Breast epithelium (tissue), 4 donors: ENCODE data around the gene CHKA. TPM values are rescaled to one million over a fixed set of nuclear protein-coding genes. Genes with fewer than 3 reads are reported as not detected.

Experiments
- DNase-seq, 2 donors: peaks; one replicate each; pipeline ENCODE4 v3.0.0-alpha.2; 2019; ENCODE audit warnings: low spot score in 2 of 2
- H3K27ac ChIP-seq, 2 donors: fragments of 200-600 bp; sonication (generic) in 1 of 2; one replicate each; pipeline ENCODE4 v1.5.1; 2016 to 2019; ENCODE audit warnings: mild to moderate bottlenecking in 1 of 2
- H3K27me3 ChIP-seq, 2 donors: fragments of 200-600 bp; sonication (generic) in 1 of 2; one replicate each; pipeline versions ENCODE4 v1.5.1 to v1.6.0; 2017 to 2019; ENCODE audit warnings: control low read depth in 1 of 2, mild to moderate bottlenecking in 1 of 2
- H3K36me3 ChIP-seq: fragments of 200-600 bp; one replicate; pipeline ENCODE4 v1.5.1; 2019
- H3K4me1 ChIP-seq, 2 donors: fragments of 200-600 bp; sonication (generic); one replicate each; pipeline ENCODE4 v1.5.1; 2016 to 2019; ENCODE audit warnings: control low read depth in 1 of 2
- H3K4me3 ChIP-seq, 3 donors: fragments of 200-600 bp; sonication (generic); 1 replicate in 2 of 3; 2 replicates in 1 of 3; pipeline ENCODE4 v1.5.1; 2016 to 2019; ENCODE audit warnings: mild to moderate bottlenecking in 3 of 3, moderate library complexity in 2 of 3
- H3K9me3 ChIP-seq, 2 donors: fragments of 200-600 bp; sonication (generic) in 1 of 2; one replicate each; pipeline ENCODE4 v1.5.1; 2016 to 2019; ENCODE audit warnings: control low read depth in 1 of 2
- CTCF ChIP-seq, 3 donors: fragments of 450-650 bp; IDR thresholded peaks; one replicate each; pipeline ENCODE4 v1.5.1; 2016 to 2017; ENCODE audit warnings: antibody characterized with exemption in 3 of 3, mild to moderate bottlenecking in 3 of 3, moderate library complexity in 3 of 3
- POLR2A ChIP-seq: fragments of 450-650 bp; IDR thresholded peaks from one replicate; pipeline ENCODE4 v1.6.1; 2016; ENCODE audit warnings: antibody characterized with exemption, mild to moderate bottlenecking, moderate library complexity
- POLR2AphosphoS5 ChIP-seq, 3 donors: sonication (generic); formaldehyde crosslinking; IDR thresholded peaks; one replicate each; pipeline ENCODE4 v1.6.1; 2017; ENCODE audit warnings: antibody characterized with exemption in 3 of 3
- intact Hi-C: fragments of 100-400 bp; cut with DNase I; formaldehyde crosslinking; loops from one replicate; pipeline ENCODE4 v1.15.1; 2023; ENCODE audit warnings: low total_unique reads
- total RNA-seq, 3 donors: library from RNA; depleted of rRNA; stranded (reverse); fragments of >200 nt; gene quantifications; one replicate each; pipeline ENCODE4 v1.1.0, GENCODE V29; 2016

Gene CHKA
- total RNA-seq, 3 donors from 2014 or later, result 52.1 to 73.0 (median 71.7) TPM

GRCh38 chr11:68138237-68138636, 17.0 kb upstream of the CHKA start:
- H3K9me3 ChIP-seq, result no peaks in the 10 kb centered on the region
- peaks cover 5 to 29% of the 10 kb centered on the region in 2 donors for H3K4me1 ChIP-seq
- peak overlapping the region in 2 of 3 donors; percentile 1 to 24 for H3K4me3 ChIP-seq
- TF ChIP-seq CTCF (IDR thresholded peaks at IDR 0.05) (no peak), POLR2AphosphoS5 (IDR thresholded peaks at IDR 0.05) (no peak), POLR2A (no peak)
- intact Hi-C loops, result no loop called here
- H3K27me3 ChIP-seq, result no peaks in the 10 kb centered on the region
- DNase-seq, result no peak
- peak overlapping the region; percentile 3 to 39 for H3K27ac ChIP-seq
- no peaks in the 10 kb centered on the region for H3K36me3 ChIP-seq

GRCh38 chr11:68137833-68138232, 16.6 kb upstream of the CHKA start:
- intact Hi-C loops, result no loop called here
- H3K4me1 ChIP-seq, result peaks cover 5 to 29% of the 10 kb centered on the region in 2 donors
- no peaks in the 10 kb centered on the region for H3K36me3 ChIP-seq
- DNase-seq, result peak in 1 of 2 donors; percentile 43
- H3K27ac ChIP-seq, result peak overlapping the region; percentile 3 to 39
- peak overlapping the region in 2 of 3 donors; percentile 1 to 24 for H3K4me3 ChIP-seq
- no peaks in the 10 kb centered on the region for H3K9me3 ChIP-seq
- TF ChIP-seq POLR2A, result no peak
- no peak for TF ChIP-seq POLR2AphosphoS5 (IDR thresholded peaks at IDR 0.05)
- TF ChIP-seq CTCF (IDR thresholded peaks at IDR 0.05), result no peak
- H3K27me3 ChIP-seq, result no peaks in the 10 kb centered on the region

- H3K36me3 ChIP-seq, result no peaks in the 10 kb centered on the region
- intact Hi-C loops, result no loop called here
- H3K27ac ChIP-seq, result peak overlapping the region in 1 of 2 donors; percentile 17
- no peak overlapping the region for H3K4me3 ChIP-seq
- H3K9me3 ChIP-seq, result no peaks in the 10 kb centered on the region
- H3K27me3 ChIP-seq, result no peaks in the 10 kb centered on the region
- peaks cover 5 to 21% of the 10 kb centered on the region in 2 donors for H3K4me1 ChIP-seq
- peak in 1 of 2 donors; percentile 50 for DNase-seq
- TF ChIP-seq POLR2AphosphoS5 (IDR thresholded peaks at IDR 0.05) (no peak), CTCF (IDR thresholded peaks at IDR 0.05) (no peak), POLR2A (no peak)
Observed at GRCh38 chr11:68136866-68137265, 15.7 kb upstream of the CHKA start.

GRCh38 chr11:68135161-68135560, 14.0 kb upstream of the CHKA start:
- Histone ChIP-seq H3K36me3 (no peaks in the 10 kb centered on the region), H3K9me3 (no peaks in the 10 kb centered on the region), H3K27me3 (no peaks in the 10 kb centered on the region), H3K4me1 (peaks cover 0 to 4% of the 10 kb centered on the region in 2 donors), H3K27ac (no peak overlapping the region), H3K4me3 (no peak overlapping the region)
- intact Hi-C loops, result no loop called here
- TF ChIP-seq POLR2A, result no peak
- TF ChIP-seq CTCF (IDR thresholded peaks at IDR 0.05), result no peak
- TF ChIP-seq POLR2AphosphoS5 (IDR thresholded peaks at IDR 0.05), result no peak
- DNase-seq, result peak in 1 of 2 donors; percentile 33

GRCh38 chr11:68133761-68134160, 12.6 kb upstream of the CHKA start:
- Histone ChIP-seq H3K27me3 (no peaks in the 10 kb centered on the region), H3K27ac (no peak overlapping the region), H3K4me1 (peaks cover 0 to 11% of the 10 kb centered on the region in 2 donors), H3K4me3 (no peak overlapping the region), H3K9me3 (no peaks in the 10 kb centered on the region), H3K36me3 (no peaks in the 10 kb centered on the region)
- no peak for DNase-seq
- TF ChIP-seq POLR2A (no peak), POLR2AphosphoS5 (IDR thresholded peaks at IDR 0.05) (no peak), CTCF (IDR thresholded peaks at IDR 0.05) (no peak)
- intact Hi-C loops, result no loop called here
